HepG2 (cell line): ENCODE data around the gene INO80E. TPM values are rescaled to one million over a fixed set of nuclear protein-coding genes. Genes with fewer than 3 reads are reported as not detected.

Experiments
- DNMT1 ChIP-seq: sonication (generic); formaldehyde crosslinking; IDR thresholded peaks from 2 replicates; pipeline ENCODE4 v1.5.1; 2020; ENCODE audit warnings: mild to moderate bottlenecking, missing genetic modification reagents
- MTF2 ChIP-seq: sonication (generic); formaldehyde crosslinking; IDR thresholded peaks from 2 replicates; pipeline ENCODE4 v1.5.0; 2020; ENCODE audit warnings: missing genetic modification reagents, borderline replicate concordance
- PHF21A ChIP-seq: sonication (generic); formaldehyde crosslinking; IDR thresholded peaks from 2 replicates; pipeline ENCODE4 v1.5.0; 2020; ENCODE audit warnings: mild to moderate bottlenecking, missing genetic modification reagents
- RFX3 ChIP-seq: IDR thresholded peaks from 2 replicates; pipeline ENCODE4 v1.6.1; 2016; ENCODE audit warnings: missing biosample characterization, missing genetic modification reagents
- SRSF9 ChIP-seq: fragments of 200-400 bp; formaldehyde crosslinking; IDR thresholded peaks from 2 replicates; pipeline ENCODE4 v1.6.1; 2018; ENCODE audit warnings: borderline replicate concordance, mild to moderate bottlenecking, low read depth, low read length; ENCODE audit not compliant: insufficient read depth, poor library complexity, severe bottlenecking
- ZFP62 ChIP-seq: sonication (generic); formaldehyde crosslinking; IDR thresholded peaks from 2 replicates; pipeline ENCODE4 v1.4.0; 2020; ENCODE audit warnings: missing genetic modification reagents
- ZMYM4 ChIP-seq: sonication (generic); formaldehyde crosslinking; IDR thresholded peaks from 2 replicates; pipeline ENCODE4 v1.8.1; 2023; ENCODE audit warnings: mild to moderate bottlenecking, missing genetic modification reagents
- ZNF253 ChIP-seq: sonication (generic); formaldehyde crosslinking; IDR thresholded peaks from 2 replicates; pipeline ENCODE4 v1.8.0; 2022; ENCODE audit warnings: mild to moderate bottlenecking, missing genetic modification reagents, borderline replicate concordance
- ZNF30 ChIP-seq: sonication (generic); formaldehyde crosslinking; IDR thresholded peaks from 2 replicates; pipeline ENCODE4 v1.5.0; 2020; ENCODE audit warnings: mild to moderate bottlenecking, missing genetic modification reagents
- ZNF354B ChIP-seq: sonication (generic); formaldehyde crosslinking; IDR thresholded peaks from 2 replicates; pipeline ENCODE4 v1.8.0; 2022; ENCODE audit warnings: mild to moderate bottlenecking, missing genetic modification reagents
- ZNF430 ChIP-seq: sonication (generic); formaldehyde crosslinking; IDR thresholded peaks from 2 replicates; pipeline ENCODE4 v1.9.0; 2021; ENCODE audit warnings: mild to moderate bottlenecking, missing genetic modification reagents
- ZNF724P ChIP-seq: sonication (generic); formaldehyde crosslinking; IDR thresholded peaks from 2 replicates; pipeline ENCODE4 v1.8.0; 2022; ENCODE audit warnings: missing genetic modification reagents, borderline replicate concordance
- ZNF780A ChIP-seq: sonication (generic); formaldehyde crosslinking; IDR thresholded peaks from 2 replicates; pipeline ENCODE4 v1.8.0; 2022; ENCODE audit warnings: mild to moderate bottlenecking, missing genetic modification reagents, moderate library complexity
- polyA plus RNA-seq, 8 experiments: library from polyadenylated mRNA; depleted of rRNA in 3 of 8; stranded (reverse) in 7 of 8; unstranded in 1 of 8; fragments of >200 nt; fragmentation: Illumina TruSeq in 4 of 8; extraction: Trizol in 4 of 8; gene quantifications; 2 replicates each; pipeline versions ENCODE4 v1.2.1 to v1.2.3, GENCODE V29; 2011 to 2016; ENCODE audit warnings: low read depth in 4 of 8, missing spikeins in 1 of 8, mixed read lengths in 1 of 8; ENCODE audit not compliant: insufficient read depth in 1 of 8
- total RNA-seq, 5 experiments: library from RNA; depleted of rRNA; stranded (reverse); fragments of >200 nt; fragmentation: Illumina TruSeq; extraction: Trizol; gene quantifications; 2 replicates each; pipeline ENCODE4 v1.2.3, GENCODE V29; 2016; ENCODE audit warnings: low read depth in 1 of 5
- TF ChIP-seq, protein P1 (sequence below): sonication (generic); formaldehyde crosslinking; IDR thresholded peaks from 2 replicates; pipeline ENCODE4 v1.5.0; 2020; ENCODE audit warnings: missing genetic modification reagents
- TF ChIP-seq, protein P2 (sequence below): sonication (generic); formaldehyde crosslinking; IDR thresholded peaks from 2 replicates; pipeline ENCODE4 v1.4.0; 2020; ENCODE audit warnings: mild to moderate bottlenecking, missing genetic modification reagents
- TF ChIP-seq, protein P3 (sequence below): sonication (generic); formaldehyde crosslinking; IDR thresholded peaks from 2 replicates; pipeline ENCODE4 v1.5.0; 2020; ENCODE audit warnings: mild to moderate bottlenecking, missing genetic modification reagents, moderate library complexity
- TF ChIP-seq, protein P4 (sequence below): sonication (generic); formaldehyde crosslinking; IDR thresholded peaks from 2 replicates; pipeline ENCODE4 v1.5.0; 2020; ENCODE audit warnings: mild to moderate bottlenecking, missing genetic modification reagents
- TF ChIP-seq, protein P5 (sequence below): sonication (generic); formaldehyde crosslinking; IDR thresholded peaks from 2 replicates; pipeline ENCODE4 v1.8.0; 2022; ENCODE audit warnings: mild to moderate bottlenecking, missing genetic modification reagents
- TF ChIP-seq, protein P6 (sequence below): sonication (generic); formaldehyde crosslinking; IDR thresholded peaks from 2 replicates; pipeline ENCODE4 v1.8.0; 2022; ENCODE audit warnings: mild to moderate bottlenecking, missing genetic modification reagents, moderate library complexity

Gene INO80E
- total and polyA plus RNA-seq, 2 of the 13 experiments (the other 11 are each of a cell fraction or from before 2014, with no cell fraction given), result 25.8 to 45.6 TPM

DNA sequence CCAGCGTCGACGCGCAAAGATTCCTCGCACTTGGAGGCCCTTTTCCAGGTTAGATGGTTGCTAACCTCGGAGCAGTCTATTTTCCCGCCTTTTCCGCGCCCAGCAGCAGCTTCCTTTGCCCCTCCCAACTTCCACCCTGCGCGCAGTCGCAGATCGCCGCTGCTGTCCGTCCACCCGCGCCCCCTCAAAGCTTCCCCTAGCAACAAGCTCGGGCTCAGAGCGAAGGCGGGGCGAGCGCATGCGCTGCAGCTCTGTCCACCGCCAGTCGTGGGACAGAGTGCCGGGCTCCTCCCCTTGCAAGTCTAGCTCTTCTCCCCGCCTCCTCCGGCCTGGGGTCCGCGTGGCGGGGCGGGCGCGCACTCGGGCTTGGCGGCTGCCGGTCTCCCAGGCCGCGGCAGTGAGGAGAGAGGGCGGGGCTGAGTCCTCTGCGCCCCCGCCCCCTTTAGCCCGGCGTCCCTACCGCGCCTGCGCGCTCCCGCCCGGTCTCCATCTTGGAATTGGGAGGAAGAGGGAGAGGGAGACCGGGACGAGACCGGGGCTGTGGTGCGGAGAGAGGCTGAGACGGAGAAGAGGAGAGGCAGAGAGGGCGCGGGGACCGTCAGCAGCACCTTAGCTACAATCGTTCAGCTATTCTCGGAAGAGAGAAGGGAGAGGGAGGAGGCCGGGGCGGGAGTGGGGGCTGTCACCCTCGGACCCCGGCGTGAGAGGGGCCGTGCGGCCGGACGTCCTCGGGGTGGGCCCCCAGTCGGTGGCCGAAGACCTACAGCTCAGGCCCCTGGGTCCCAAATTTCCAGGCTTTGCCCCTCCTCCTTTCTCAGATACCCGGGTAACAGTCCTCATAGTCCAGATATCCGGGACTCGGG, 22.4 kb upstream of the INO80E start, which contains the start of gene TAOK2 (continued):
- TF ChIP-seq ZNF430 (CRISPR knock-in tag), result peak; percentile 90
- TF ChIP-seq, protein P1, sequence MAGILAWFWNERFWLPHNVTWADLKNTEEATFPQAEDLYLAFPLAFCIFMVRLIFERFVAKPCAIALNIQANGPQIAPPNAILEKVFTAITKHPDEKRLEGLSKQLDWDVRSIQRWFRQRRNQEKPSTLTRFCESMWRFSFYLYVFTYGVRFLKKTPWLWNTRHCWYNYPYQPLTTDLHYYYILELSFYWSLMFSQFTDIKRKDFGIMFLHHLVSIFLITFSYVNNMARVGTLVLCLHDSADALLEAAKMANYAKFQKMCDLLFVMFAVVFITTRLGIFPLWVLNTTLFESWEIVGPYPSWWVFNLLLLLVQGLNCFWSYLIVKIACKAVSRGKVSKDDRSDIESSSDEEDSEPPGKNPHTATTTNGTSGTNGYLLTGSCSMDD (CRISPR knock-in tag), result no peak
- TF ChIP-seq, protein P2, sequence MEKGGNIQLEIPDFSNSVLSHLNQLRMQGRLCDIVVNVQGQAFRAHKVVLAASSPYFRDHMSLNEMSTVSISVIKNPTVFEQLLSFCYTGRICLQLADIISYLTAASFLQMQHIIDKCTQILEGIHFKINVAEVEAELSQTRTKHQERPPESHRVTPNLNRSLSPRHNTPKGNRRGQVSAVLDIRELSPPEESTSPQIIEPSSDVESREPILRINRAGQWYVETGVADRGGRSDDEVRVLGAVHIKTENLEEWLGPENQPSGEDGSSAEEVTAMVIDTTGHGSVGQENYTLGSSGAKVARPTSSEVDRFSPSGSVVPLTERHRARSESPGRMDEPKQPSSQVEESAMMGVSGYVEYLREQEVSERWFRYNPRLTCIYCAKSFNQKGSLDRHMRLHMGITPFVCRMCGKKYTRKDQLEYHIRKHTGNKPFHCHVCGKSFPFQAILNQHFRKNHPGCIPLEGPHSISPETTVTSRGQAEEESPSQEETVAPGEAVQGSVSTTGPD, result no peak
- TF ChIP-seq, protein P3, sequence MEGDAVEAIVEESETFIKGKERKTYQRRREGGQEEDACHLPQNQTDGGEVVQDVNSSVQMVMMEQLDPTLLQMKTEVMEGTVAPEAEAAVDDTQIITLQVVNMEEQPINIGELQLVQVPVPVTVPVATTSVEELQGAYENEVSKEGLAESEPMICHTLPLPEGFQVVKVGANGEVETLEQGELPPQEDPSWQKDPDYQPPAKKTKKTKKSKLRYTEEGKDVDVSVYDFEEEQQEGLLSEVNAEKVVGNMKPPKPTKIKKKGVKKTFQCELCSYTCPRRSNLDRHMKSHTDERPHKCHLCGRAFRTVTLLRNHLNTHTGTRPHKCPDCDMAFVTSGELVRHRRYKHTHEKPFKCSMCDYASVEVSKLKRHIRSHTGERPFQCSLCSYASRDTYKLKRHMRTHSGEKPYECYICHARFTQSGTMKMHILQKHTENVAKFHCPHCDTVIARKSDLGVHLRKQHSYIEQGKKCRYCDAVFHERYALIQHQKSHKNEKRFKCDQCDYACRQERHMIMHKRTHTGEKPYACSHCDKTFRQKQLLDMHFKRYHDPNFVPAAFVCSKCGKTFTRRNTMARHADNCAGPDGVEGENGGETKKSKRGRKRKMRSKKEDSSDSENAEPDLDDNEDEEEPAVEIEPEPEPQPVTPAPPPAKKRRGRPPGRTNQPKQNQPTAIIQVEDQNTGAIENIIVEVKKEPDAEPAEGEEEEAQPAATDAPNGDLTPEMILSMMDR, result peak; percentile 11; the same call in 1 of the 2 replicates
- no peak for TF ChIP-seq ZFP62 (CRISPR knock-in tag)
- TF ChIP-seq, protein P4, sequence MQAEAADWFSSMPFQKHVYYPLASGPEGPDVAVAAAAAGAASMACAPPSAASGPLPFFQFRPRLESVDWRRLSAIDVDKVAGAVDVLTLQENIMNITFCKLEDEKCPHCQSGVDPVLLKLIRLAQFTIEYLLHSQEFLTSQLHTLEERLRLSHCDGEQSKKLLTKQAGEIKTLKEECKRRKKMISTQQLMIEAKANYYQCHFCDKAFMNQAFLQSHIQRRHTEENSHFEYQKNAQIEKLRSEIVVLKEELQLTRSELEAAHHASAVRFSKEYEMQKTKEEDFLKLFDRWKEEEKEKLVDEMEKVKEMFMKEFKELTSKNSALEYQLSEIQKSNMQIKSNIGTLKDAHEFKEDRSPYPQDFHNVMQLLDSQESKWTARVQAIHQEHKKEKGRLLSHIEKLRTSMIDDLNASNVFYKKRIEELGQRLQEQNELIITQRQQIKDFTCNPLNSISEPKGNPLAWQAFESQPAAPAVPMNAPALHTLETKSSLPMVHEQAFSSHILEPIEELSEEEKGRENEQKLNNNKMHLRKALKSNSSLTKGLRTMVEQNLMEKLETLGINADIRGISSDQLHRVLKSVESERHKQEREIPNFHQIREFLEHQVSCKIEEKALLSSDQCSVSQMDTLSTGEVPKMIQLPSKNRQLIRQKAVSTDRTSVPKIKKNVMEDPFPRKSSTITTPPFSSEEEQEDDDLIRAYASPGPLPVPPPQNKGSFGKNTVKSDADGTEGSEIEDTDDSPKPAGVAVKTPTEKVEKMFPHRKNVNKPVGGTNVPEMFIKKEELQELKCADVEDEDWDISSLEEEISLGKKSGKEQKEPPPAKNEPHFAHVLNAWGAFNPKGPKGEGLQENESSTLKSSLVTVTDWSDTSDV (CRISPR knock-in tag), result peak; percentile 86; the same call in 1 of the 2 replicates
- peak; percentile 93; the same call in 1 of the 2 replicates for TF ChIP-seq MTF2 (CRISPR knock-in tag)
- no peak for TF ChIP-seq ZNF30
- TF ChIP-seq ZNF253, result peak; percentile 85
- TF ChIP-seq ZNF780A (CRISPR knock-in tag), result peak; percentile 90
- TF ChIP-seq ZMYM4 (CRISPR knock-in tag), result peak; percentile 87
- peak; percentile 80 for TF ChIP-seq ZNF724P
- peak; percentile 76 for TF ChIP-seq RFX3 (CRISPR knock-in tag)
- TF ChIP-seq, protein P5, sequence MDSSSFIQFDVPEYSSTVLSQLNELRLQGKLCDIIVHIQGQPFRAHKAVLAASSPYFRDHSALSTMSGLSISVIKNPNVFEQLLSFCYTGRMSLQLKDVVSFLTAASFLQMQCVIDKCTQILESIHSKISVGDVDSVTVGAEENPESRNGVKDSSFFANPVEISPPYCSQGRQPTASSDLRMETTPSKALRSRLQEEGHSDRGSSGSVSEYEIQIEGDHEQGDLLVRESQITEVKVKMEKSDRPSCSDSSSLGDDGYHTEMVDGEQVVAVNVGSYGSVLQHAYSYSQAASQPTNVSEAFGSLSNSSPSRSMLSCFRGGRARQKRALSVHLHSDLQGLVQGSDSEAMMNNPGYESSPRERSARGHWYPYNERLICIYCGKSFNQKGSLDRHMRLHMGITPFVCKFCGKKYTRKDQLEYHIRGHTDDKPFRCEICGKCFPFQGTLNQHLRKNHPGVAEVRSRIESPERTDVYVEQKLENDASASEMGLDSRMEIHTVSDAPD (CRISPR knock-in tag), result peak; percentile 11; the same call in 1 of the 2 replicates
- TF ChIP-seq, protein P6, sequence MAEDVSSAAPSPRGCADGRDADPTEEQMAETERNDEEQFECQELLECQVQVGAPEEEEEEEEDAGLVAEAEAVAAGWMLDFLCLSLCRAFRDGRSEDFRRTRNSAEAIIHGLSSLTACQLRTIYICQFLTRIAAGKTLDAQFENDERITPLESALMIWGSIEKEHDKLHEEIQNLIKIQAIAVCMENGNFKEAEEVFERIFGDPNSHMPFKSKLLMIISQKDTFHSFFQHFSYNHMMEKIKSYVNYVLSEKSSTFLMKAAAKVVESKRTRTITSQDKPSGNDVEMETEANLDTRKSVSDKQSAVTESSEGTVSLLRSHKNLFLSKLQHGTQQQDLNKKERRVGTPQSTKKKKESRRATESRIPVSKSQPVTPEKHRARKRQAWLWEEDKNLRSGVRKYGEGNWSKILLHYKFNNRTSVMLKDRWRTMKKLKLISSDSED (CRISPR knock-in tag), result no peak
- no peak for TF ChIP-seq DNMT1
- no peak for TF ChIP-seq SRSF9
- no peak for TF ChIP-seq ZNF354B
- peak; percentile 42; the same call in 1 of the 2 replicates for TF ChIP-seq PHF21A (CRISPR knock-in tag)
